GM23338 (cell line): ENCODE measurements around the gene APOOL. TPM values are rescaled to one million over a fixed set of nuclear protein-coding genes. Genes with fewer than 3 reads are reported as not detected.

ENCODE experiments used
- ATAC-seq: fragments of 200-7000 bp; cut with Tn5 transposase; 3 replicates; pipeline ENCODE4 v1.9.1; 2020
- DNase-seq: peaks from one replicate; pipeline ENCODE4 v3.0.0-alpha.2; 2015; ENCODE audit warnings: low spot score
- H2AFZ ChIP-seq: fragments of 200-600 bp; sonication (generic); 2 replicates; pipeline ENCODE4 v1.8.0; 2016; ENCODE audit warnings: antibody characterized with exemption, mild to moderate bottlenecking, moderate library complexity
- H3F3A ChIP-seq: fragments of 200-600 bp; sonication (generic); replicated peaks from 2 replicates; pipeline ENCODE4 v1.8.0; 2017; ENCODE audit warnings: antibody characterized with exemption, mixed run types, low read depth
- H3K27ac ChIP-seq: fragments of 200-600 bp; sonication (generic); 2 replicates; pipeline ENCODE4 v1.6.1; 2016; ENCODE audit warnings: low read depth
- H3K27me3 ChIP-seq: fragments of 200-600 bp; sonication (generic); 2 replicates; pipeline ENCODE4 v1.8.0; 2016; ENCODE audit warnings: mild to moderate bottlenecking, mixed run types, moderate library complexity; ENCODE audit not compliant: insufficient read depth
- H3K36me3 ChIP-seq: fragments of 200-600 bp; sonication (generic); 2 replicates; pipeline ENCODE4 v1.8.0; 2016; ENCODE audit warnings: mild to moderate bottlenecking; ENCODE audit not compliant: insufficient read depth
- H3K4me1 ChIP-seq: fragments of 200-600 bp; sonication (generic); 2 replicates; pipeline ENCODE4 v1.8.0; 2016; ENCODE audit warnings: mild to moderate bottlenecking, moderate library complexity; ENCODE audit not compliant: insufficient read depth
- H3K4me2 ChIP-seq: fragments of 200-600 bp; sonication (generic); 2 replicates; pipeline ENCODE4 v1.7.1; 2017; ENCODE audit warnings: mixed run types
- H3K4me3 ChIP-seq: fragments of 200-600 bp; sonication (generic); 2 replicates; pipeline ENCODE4 v1.6.1; 2016; ENCODE audit warnings: mixed run types
- H3K79me2 ChIP-seq: fragments of 200-600 bp; sonication (generic); replicated peaks from 2 replicates; pipeline ENCODE4 v1.8.0; 2017; ENCODE audit warnings: mild to moderate bottlenecking; ENCODE audit not compliant: insufficient read depth
- H3K9me2 ChIP-seq: fragments of 200-600 bp; sonication (generic); 2 replicates; pipeline ENCODE4 v1.8.0; 2017; ENCODE audit not compliant: insufficient read depth
- H4K20me1 ChIP-seq: fragments of 200-600 bp; sonication (generic); replicated peaks from 2 replicates; pipeline ENCODE4 v1.8.0; 2017; ENCODE audit warnings: mild to moderate bottlenecking; ENCODE audit not compliant: insufficient read depth
- H3K27ac Mint-ChIP-seq: 2 replicates; pipeline ENCODE4 v1.8.0; 2020; ENCODE audit warnings: inconsistent platforms, mild to moderate bottlenecking, moderate library complexity, mixed read lengths
- H3K27me3 Mint-ChIP-seq: 3 replicates; pipeline ENCODE4 v1.8.0; 2022; ENCODE audit warnings: low read depth, mild to moderate bottlenecking, moderate library complexity, mixed read lengths, inconsistent platforms; ENCODE audit not compliant: insufficient read depth, poor library complexity
- H3K36me3 Mint-ChIP-seq: 3 replicates; pipeline ENCODE4 v1.8.0; 2021; ENCODE audit warnings: low read depth, mild to moderate bottlenecking, inconsistent platforms, moderate library complexity, mixed read lengths
- H3K4me1 Mint-ChIP-seq: 3 replicates; pipeline ENCODE4 v1.8.0; 2020; ENCODE audit warnings: mild to moderate bottlenecking, inconsistent platforms, mixed read lengths
- H3K4me3 Mint-ChIP-seq: 3 replicates; pipeline ENCODE4 v1.8.0; 2021; ENCODE audit warnings: moderate library complexity, mild to moderate bottlenecking, inconsistent platforms, mixed read lengths
- H3K9me3 Mint-ChIP-seq: 3 replicates; pipeline ENCODE4 v1.8.0; 2020; ENCODE audit warnings: moderate library complexity, mild to moderate bottlenecking, inconsistent platforms, mixed read lengths
- CREB1 ChIP-seq: fragments of 250-450 bp; sonication (Bioruptor Pico); IDR thresholded peaks from 2 replicates; pipeline ENCODE4 v1.5.0; 2020; ENCODE audit warnings: low read depth, mild to moderate bottlenecking, moderate library complexity
- JUNB ChIP-seq: IDR thresholded peaks from one replicate; pipeline ENCODE4 v1.6.1; 2016; ENCODE audit warnings: antibody characterized with exemption; ENCODE audit not compliant: unreplicated experiment
- POLR2AphosphoS5 ChIP-seq: IDR thresholded peaks from 2 replicates; pipeline ENCODE4 v1.6.1; 2016; ENCODE audit warnings: antibody characterized with exemption, low read depth
- STAT1 ChIP-seq: IDR thresholded peaks from one replicate; pipeline ENCODE4 v1.6.1; 2016; ENCODE audit warnings: antibody characterized with exemption; ENCODE audit not compliant: unreplicated experiment
- ZNF114 ChIP-seq: fragments of 250-450 bp; sonication (Bioruptor Pico); IDR thresholded peaks from 2 replicates; pipeline ENCODE4 v1.5.0; 2020; ENCODE audit warnings: mild to moderate bottlenecking, moderate library complexity
- ZNF331 ChIP-seq: fragments of 250-450 bp; sonication (Bioruptor Pico); IDR thresholded peaks from 2 replicates; pipeline ENCODE4 v1.5.0; 2020; ENCODE audit warnings: low read depth, mild to moderate bottlenecking, moderate library complexity
- polyA plus RNA-seq: library from polyadenylated mRNA; unstranded; fragments of >200 nt; fragmentation: Nextera tagmentation; extraction: Ambion mirVana; gene quantifications from 2 replicates; pipeline ENCODE4 v1.2.1, GENCODE V29; 2016
- total RNA-seq: library from RNA; depleted of rRNA; stranded (reverse); fragments of >200 nt; shearing (Covaris generic); gene quantifications from 2 replicates; pipeline ENCODE4 v1.2.3, GENCODE V29; 2014
- TF ChIP-seq, protein P1 (sequence below): fragments of 250-450 bp; sonication (Bioruptor Pico); IDR thresholded peaks from 2 replicates; pipeline ENCODE4 v1.5.0; 2020; ENCODE audit warnings: mild to moderate bottlenecking, moderate library complexity
- TF ChIP-seq, protein P2 (sequence below): IDR thresholded peaks from one replicate; pipeline ENCODE4 v1.6.1; 2018; ENCODE audit warnings: antibody characterized with exemption; ENCODE audit not compliant: unreplicated experiment

The APOOL gene
- total and polyA plus RNA-seq, 2 experiments from 2014 or later = 10.4 to 11.0 TPM

DNA sequence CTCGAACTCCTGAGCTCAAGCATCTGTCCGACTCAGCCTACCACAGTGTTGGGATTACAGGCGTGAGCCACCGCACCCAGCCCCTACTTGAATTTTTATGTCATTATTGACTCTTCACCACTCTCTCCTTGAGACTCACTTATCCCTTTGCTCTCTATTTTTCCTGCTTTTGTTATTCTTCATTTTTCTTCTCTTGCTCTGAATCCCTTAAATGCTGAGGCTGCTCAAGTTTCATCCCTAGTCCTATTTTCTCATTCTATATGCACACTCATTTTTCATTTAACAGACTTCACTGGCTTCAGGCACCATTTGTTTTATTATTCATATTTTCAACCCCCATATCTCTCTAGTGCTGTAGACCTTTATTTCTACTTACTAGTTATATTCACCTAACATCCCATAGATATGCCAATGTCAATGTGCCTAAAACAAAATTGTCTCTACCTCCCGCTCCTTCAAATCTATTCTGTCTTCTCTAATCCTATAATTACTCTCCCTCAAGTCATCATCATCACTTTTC lies 85.7 kb downstream of the APOOL start (continued):
- TF ChIP-seq, protein P1, sequence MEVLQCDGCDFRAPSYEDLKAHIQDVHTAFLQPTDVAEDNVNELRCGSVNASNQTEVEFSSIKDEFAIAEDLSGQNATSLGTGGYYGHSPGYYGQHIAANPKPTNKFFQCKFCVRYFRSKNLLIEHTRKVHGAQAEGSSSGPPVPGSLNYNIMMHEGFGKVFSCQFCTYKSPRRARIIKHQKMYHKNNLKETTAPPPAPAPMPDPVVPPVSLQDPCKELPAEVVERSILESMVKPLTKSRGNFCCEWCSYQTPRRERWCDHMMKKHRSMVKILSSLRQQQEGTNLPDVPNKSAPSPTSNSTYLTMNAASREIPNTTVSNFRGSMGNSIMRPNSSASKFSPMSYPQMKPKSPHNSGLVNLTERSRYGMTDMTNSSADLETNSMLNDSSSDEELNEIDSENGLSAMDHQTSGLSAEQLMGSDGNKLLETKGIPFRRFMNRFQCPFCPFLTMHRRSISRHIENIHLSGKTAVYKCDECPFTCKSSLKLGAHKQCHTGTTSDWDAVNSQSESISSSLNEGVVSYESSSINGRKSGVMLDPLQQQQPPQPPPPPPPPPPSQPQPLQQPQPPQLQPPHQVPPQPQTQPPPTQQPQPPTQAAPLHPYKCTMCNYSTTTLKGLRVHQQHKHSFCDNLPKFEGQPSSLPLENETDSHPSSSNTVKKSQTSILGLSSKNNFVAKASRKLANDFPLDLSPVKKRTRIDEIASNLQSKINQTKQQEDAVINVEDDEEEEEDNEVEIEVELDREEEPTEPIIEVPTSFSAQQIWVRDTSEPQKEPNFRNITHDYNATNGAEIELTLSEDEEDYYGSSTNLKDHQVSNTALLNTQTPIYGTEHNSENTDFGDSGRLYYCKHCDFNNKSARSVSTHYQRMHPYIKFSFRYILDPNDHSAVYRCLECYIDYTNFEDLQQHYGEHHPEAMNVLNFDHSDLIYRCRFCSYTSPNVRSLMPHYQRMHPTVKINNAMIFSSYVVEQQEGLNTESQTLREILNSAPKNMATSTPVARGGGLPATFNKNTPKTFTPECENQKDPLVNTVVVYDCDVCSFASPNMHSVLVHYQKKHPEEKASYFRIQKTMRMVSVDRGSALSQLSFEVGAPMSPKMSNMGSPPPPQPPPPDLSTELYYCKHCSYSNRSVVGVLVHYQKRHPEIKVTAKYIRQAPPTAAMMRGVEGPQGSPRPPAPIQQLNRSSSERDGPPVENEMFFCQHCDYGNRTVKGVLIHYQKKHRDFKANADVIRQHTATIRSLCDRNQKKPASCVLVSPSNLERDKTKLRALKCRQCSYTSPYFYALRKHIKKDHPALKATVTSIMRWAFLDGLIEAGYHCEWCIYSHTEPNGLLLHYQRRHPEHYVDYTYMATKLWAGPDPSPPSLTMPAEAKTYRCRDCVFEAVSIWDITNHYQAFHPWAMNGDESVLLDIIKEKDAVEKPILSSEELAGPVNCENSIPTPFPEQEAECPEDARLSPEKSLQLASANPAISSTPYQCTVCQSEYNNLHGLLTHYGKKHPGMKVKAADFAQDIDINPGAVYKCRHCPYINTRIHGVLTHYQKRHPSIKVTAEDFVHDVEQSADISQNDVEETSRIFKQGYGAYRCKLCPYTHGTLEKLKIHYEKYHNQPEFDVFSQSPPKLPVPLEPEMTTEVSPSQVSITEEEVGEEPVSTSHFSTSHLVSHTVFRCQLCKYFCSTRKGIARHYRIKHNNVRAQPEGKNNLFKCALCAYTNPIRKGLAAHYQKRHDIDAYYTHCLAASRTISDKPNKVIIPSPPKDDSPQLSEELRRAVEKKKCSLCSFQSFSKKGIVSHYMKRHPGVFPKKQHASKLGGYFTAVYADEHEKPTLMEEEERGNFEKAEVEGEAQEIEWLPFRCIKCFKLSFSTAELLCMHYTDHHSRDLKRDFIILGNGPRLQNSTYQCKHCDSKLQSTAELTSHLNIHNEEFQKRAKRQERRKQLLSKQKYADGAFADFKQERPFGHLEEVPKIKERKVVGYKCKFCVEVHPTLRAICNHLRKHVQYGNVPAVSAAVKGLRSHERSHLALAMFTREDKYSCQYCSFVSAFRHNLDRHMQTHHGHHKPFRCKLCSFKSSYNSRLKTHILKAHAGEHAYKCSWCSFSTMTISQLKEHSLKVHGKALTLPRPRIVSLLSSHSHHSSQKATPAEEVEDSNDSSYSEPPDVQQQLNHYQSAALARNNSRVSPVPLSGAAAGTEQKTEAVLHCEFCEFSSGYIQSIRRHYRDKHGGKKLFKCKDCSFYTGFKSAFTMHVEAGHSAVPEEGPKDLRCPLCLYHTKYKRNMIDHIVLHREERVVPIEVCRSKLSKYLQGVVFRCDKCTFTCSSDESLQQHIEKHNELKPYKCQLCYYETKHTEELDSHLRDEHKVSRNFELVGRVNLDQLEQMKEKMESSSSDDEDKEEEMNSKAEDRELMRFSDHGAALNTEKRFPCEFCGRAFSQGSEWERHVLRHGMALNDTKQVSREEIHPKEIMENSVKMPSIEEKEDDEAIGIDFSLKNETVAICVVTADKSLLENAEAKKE (CRISPR knock-in tag) = no peak
- TF ChIP-seq ZNF331 (CRISPR knock-in tag) (no peak), JUNB (no peak)

DNA sequence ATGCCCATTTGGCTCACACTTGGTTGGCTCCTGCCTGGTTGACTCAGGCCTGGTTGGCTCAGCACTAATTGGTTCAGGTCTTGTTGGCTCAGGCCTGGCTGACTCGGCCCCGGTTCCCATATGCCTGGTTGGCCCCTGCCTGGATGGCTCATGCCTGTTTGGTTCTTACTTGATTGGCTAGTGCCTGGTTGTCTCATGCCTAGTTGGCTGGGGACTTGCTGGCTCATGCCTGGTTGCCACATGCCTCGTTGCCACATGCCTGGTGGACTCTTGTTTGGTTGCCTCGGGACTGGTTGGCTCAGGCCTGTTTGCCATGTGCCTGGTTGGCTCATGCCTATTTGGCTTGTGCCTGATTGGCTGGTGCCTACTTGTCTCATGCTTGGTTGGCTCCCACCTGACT lies 103.7 kb downstream of the APOOL start:
- ATAC-seq (no peak), DNase-seq (no peak)
- no peaks in the 10 kb centered on the region for H4K20me1 ChIP-seq
- H3K79me2 ChIP-seq = no peaks in the 10 kb centered on the region
- no peaks in the 10 kb centered on the region for H3K9me2 ChIP-seq
- H3K27ac ChIP-seq = no peak overlapping the region
- Mint-ChIP-seq H3K27me3 (no peaks in the 10 kb centered on the region), H3K27ac (no peak overlapping the region), H3K36me3 (no peaks in the 10 kb centered on the region; the same call in 2 of the 3 replicates), H3K9me3 (no peaks in the 10 kb centered on the region; the same call in 2 of the 3 replicates), H3K4me3 (no peak overlapping the region), H3K4me1 (no peaks in the 10 kb centered on the region)
- no peak overlapping the region for H3K4me3 ChIP-seq
- no peaks in the 10 kb centered on the region for H3K27me3 ChIP-seq
- no peaks in the 10 kb centered on the region for H3K4me1 ChIP-seq
- no peaks in the 10 kb centered on the region for H3F3A ChIP-seq
- no peak overlapping the region for H3K4me2 ChIP-seq
- TF ChIP-seq POLR2AphosphoS5 = no peak
- TF ChIP-seq ZNF114 = no peak
- TF ChIP-seq CREB1 = no peak
- TF ChIP-seq ZNF331 (CRISPR knock-in tag) = no peak
- no peak for TF ChIP-seq STAT1
- TF ChIP-seq, protein P2, sequence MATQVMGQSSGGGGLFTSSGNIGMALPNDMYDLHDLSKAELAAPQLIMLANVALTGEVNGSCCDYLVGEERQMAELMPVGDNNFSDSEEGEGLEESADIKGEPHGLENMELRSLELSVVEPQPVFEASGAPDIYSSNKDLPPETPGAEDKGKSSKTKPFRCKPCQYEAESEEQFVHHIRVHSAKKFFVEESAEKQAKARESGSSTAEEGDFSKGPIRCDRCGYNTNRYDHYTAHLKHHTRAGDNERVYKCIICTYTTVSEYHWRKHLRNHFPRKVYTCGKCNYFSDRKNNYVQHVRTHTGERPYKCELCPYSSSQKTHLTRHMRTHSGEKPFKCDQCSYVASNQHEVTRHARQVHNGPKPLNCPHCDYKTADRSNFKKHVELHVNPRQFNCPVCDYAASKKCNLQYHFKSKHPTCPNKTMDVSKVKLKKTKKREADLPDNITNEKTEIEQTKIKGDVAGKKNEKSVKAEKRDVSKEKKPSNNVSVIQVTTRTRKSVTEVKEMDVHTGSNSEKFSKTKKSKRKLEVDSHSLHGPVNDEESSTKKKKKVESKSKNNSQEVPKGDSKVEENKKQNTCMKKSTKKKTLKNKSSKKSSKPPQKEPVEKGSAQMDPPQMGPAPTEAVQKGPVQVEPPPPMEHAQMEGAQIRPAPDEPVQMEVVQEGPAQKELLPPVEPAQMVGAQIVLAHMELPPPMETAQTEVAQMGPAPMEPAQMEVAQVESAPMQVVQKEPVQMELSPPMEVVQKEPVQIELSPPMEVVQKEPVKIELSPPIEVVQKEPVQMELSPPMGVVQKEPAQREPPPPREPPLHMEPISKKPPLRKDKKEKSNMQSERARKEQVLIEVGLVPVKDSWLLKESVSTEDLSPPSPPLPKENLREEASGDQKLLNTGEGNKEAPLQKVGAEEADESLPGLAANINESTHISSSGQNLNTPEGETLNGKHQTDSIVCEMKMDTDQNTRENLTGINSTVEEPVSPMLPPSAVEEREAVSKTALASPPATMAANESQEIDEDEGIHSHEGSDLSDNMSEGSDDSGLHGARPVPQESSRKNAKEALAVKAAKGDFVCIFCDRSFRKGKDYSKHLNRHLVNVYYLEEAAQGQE = no peak
- no peaks in the 10 kb centered on the region for H3K36me3 ChIP-seq
- no peak overlapping the region for H2AFZ ChIP-seq
